Measurements from ENCODE around the gene SLIT3. TPM values are rescaled to one million over a fixed set of nuclear protein-coding genes. Genes with fewer than 3 reads are reported as not detected.

The SLIT3 gene
- polyA plus RNA-seq, 6 donors from 2014 or later = not detected

DNA sequence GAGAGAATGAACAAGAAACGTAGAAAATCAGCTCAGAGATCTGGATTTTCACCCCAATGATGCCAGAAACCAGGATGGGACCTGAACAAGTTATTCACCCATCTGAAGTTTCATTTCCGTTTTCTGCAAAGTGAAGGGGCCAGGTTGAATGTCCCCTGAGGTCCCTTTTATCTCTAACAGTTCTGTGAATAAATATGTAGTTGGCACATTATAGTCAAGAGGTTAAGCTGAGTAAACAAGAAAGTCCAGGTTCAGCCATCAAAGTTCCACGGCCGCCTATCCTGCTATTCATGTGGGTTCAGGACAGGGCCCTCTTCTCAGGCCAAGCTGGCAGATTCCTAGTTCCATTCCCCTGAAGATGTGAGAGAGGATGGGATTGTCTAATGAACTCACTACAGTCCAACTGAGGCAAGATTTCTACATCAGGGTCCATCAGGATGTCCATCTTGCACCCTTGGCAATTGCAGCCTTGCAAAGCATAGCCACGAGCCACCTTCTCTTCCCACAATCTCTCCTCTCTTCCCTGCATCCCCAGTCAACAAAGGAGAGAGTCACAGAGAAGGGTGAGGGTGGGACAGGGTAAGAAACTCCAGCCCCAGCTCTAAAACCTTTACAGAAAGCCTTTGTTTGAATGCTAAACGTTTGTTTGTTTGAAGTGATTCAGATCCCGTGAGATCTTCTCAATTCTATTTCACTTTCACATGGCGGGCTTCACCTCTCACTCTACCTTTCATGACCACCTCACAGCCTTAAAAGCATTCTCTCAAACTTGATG lies 311.0 kb downstream of the SLIT3 start:
- DNase-seq (no peak), ATAC-seq (ENCODE audit: low read depth in 2 of 2) (no peak)
- H3K4me3 Mint-ChIP-seq = no peak overlapping the region
- H3K9me3 Mint-ChIP-seq = no peaks in the 10 kb centered on the region
- H3K36me3 Mint-ChIP-seq = no peaks in the 10 kb centered on the region
- H3K4me1 Mint-ChIP-seq = no peaks in the 10 kb centered on the region
- H3K27ac Mint-ChIP-seq = no peak overlapping the region
- H3K27me3 Mint-ChIP-seq = peaks cover 5 to 21% (median 17%) of the 10 kb centered on the region in 3 donors

DNA sequence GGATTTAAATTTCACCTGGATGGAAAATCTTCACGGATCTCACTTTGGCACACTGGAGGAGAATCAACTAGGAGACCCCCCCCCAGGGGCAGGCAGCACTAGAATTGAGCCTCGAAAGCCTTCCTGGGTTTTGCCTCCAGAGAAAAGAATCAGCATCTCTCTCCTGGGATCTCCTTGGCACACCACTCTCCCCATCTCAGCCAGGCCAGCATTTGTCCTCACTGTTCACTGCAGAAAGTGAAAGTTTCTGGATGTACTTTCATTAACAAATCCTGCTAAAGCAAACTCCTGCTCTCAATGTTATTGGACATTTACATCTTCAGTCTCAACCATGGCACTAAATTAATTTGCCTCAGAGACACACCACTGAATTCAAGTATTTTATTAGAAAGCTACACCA lies 312.2 kb downstream of the SLIT3 start:
- Mint-ChIP-seq H3K36me3 (no peaks in the 10 kb centered on the region), H3K9me3 (no peaks in the 10 kb centered on the region), H3K4me3 (no peak overlapping the region), H3K27ac (no peak overlapping the region), H3K4me1 (no peaks in the 10 kb centered on the region), H3K27me3 (peaks cover 5 to 21% (median 17%) of the 10 kb centered on the region in 3 donors)
- DNase-seq = no peak
- no peak for ATAC-seq (ENCODE audit: low read depth in 2 of 2)

DNA sequence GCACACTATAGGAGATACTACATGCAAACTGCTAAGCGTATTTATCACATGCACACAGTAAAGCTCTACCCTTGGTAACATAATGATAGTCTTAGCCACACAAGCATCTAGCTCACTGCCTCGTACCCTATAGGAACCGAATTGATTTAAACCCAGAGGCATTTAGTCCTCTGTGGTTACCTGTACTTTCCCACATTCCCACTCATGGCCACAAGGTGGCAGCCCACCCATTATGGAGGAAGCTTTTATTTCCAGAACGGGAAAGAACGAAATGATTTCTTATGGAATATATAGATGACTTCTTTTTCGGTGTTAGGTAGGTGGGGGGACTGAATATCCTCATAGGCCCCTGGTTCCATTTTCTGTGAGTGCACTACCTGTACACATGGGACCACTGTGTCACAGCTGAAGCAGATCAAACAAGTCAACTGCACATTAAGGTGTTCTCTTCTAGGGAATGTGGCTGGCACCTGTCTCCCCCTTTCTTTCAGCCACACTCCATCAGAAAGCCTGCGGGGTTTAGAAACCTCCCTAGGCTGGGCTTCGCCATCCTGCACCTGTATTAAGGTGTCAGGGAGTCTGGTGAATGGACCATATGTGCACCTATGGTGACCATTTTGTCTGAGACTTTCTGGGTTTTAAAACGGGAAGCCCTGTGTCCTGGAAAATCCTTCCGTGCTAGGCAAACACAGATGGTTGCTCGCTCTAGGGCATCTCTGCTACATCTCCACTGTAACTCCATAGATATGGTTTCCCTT lies 313.2 kb downstream of the SLIT3 start:
- H3K27ac Mint-ChIP-seq = no peak overlapping the region
- DNase-seq (no peak), ATAC-seq (ENCODE audit: low read depth in 2 of 2) (no peak)
- peaks cover 5 to 21% (median 17%) of the 10 kb centered on the region in 3 donors for H3K27me3 Mint-ChIP-seq
- H3K4me1 Mint-ChIP-seq = no peaks in the 10 kb centered on the region
- H3K4me3 Mint-ChIP-seq = no peak overlapping the region
- no peaks in the 10 kb centered on the region for H3K36me3 Mint-ChIP-seq
- no peaks in the 10 kb centered on the region for H3K9me3 Mint-ChIP-seq

DNA sequence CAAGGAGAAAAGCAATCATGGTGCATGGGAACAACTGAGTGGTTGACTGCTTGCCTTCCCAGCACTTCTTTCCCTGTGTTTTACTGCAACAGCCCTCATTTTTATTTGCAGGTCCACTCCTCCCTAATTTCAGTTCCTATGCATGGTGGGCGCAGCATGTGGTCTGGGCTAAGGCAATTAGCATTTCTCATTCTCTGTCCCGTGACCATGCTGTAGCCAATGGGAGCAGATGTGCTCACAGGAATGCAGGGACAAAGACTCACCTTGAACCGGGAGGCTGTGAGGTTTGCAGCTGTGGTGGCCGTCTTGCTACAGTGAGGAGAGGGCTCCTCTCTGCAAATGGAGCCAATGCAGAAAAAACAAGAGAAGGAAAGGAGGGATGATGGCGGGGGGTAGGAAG lies 315.5 kb downstream of the SLIT3 start:
- DNase-seq (no peak), ATAC-seq (ENCODE audit: low read depth in 2 of 2) (no peak)
- Mint-ChIP-seq H3K27me3 (peaks cover 8 to 26% (median 21%) of the 10 kb centered on the region in 3 donors), H3K27ac (no peak overlapping the region), H3K4me3 (no peak overlapping the region), H3K4me1 (no peaks in the 10 kb centered on the region), H3K9me3 (no peaks in the 10 kb centered on the region), H3K36me3 (no peaks in the 10 kb centered on the region)

DNA sequence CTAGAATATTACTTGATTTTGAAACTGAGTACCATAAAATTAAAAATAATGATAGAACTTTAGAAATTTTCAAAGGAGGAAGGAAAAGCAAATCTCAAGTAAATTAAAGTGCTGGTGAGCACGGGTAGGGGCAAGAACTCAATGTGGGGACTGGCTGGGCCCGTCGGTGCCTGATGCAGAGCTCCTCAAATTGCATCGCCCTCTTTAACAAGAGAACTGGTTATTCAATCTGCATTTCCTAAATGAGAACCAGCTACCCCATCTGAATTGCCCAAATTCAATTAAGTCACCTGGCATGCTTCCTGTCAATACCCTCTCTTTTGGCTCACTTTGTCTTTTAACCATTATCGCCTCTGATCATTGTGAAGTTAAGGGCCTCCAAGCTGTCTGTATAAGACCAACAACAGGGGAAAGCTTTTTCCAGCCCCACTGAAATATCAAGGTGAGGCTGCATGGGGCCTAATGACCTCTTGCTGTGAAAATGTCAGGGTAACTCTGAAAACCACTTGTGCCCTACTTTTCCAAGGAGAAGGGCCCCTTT lies 316.7 kb downstream of the SLIT3 start:
- Mint-ChIP-seq H3K36me3 (no peaks in the 10 kb centered on the region), H3K27ac (no peak overlapping the region), H3K4me1 (no peaks in the 10 kb centered on the region), H3K4me3 (no peak overlapping the region), H3K27me3 (peaks cover 10 to 25% (median 21%) of the 10 kb centered on the region in 3 donors), H3K9me3 (no peaks in the 10 kb centered on the region)
- ATAC-seq (ENCODE audit: low read depth in 2 of 2) = no peak
- no peak for DNase-seq

DNA sequence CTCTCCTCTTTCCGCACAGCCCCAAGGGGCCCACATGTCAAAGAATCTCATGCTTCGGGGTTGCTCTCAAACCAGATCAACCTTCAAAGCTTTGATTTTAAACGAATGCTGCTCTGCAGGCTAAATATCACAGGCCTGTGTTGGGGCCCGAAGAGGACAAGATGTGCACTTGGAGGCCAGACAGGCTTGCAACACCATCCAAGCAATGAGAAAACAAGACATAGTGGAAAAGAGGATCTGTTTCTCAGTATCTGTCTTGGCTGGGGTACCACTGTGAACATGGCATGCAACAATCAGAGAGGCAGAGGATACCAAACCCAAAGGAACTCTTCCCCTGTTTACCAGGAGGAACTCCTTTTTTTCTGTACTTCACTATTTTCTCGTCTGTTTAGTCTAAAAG lies 321.8 kb downstream of the SLIT3 start:
- no peaks in the 10 kb centered on the region for H3K36me3 Mint-ChIP-seq
- no peak for DNase-seq
- no peaks in the 10 kb centered on the region for H3K4me1 Mint-ChIP-seq
- ATAC-seq (ENCODE audit: low read depth in 2 of 2) = no peak
- peaks cover 17 to 26% (median 24%) of the 10 kb centered on the region in 3 donors for H3K27me3 Mint-ChIP-seq
- no peaks in the 10 kb centered on the region for H3K9me3 Mint-ChIP-seq
- H3K27ac Mint-ChIP-seq = no peak overlapping the region
- H3K4me3 Mint-ChIP-seq = no peak overlapping the region

DNA sequence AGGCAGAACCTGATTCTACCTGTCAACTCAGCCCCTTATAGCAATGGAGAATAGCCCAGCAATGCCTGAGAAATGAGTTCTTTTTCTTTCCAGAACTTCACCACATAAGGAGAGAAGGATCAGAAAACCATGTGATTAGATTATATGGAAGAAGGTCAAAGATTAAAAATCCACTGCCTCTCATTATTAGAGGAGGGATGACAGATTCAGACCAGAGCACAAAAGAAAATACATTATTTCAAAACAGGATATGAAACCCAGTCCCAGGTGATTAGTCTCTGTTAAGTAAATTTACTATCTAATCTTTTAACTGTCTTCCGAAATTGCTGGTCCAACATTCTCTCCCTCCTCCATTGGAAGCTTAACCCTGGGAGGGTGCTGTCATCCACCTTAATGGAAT lies 322.4 kb downstream of the SLIT3 start:
- Mint-ChIP-seq H3K36me3 (no peaks in the 10 kb centered on the region), H3K27ac (no peak overlapping the region), H3K27me3 (peaks cover 20 to 33% (median 30%) of the 10 kb centered on the region in 3 donors), H3K4me1 (no peaks in the 10 kb centered on the region), H3K9me3 (no peaks in the 10 kb centered on the region), H3K4me3 (no peak overlapping the region)
- no peak for ATAC-seq (ENCODE audit: low read depth in 2 of 2)
- no peak for DNase-seq

DNA sequence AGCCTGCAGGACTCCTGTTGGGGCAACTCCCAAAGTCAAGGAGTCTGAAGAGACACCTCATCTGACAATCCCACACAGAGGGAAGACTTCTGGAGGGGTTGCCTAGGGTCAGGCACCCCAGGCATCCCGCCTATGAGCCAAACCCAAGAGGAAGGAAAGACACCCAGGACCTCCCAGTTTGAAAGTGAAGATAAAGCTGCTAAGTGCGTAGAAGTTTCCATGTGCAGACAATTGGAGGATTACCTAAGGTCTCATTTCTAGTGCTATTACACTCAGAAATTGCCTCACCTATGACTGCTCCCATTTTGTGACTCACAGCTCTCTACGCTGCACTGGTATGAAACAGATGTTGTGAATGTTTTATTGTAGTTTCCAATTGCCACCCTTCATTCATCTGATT lies 322.9 kb downstream of the SLIT3 start:
- H3K27me3 Mint-ChIP-seq = peaks cover 21 to 35% (median 33%) of the 10 kb centered on the region in 3 donors
- ATAC-seq (ENCODE audit: low read depth in 2 of 2) (no peak), DNase-seq (no peak)
- no peak overlapping the region for H3K27ac Mint-ChIP-seq
- no peaks in the 10 kb centered on the region for H3K9me3 Mint-ChIP-seq
- H3K4me1 Mint-ChIP-seq = no peaks in the 10 kb centered on the region
- H3K36me3 Mint-ChIP-seq = no peaks in the 10 kb centered on the region
- H3K4me3 Mint-ChIP-seq = no peak overlapping the region

DNA sequence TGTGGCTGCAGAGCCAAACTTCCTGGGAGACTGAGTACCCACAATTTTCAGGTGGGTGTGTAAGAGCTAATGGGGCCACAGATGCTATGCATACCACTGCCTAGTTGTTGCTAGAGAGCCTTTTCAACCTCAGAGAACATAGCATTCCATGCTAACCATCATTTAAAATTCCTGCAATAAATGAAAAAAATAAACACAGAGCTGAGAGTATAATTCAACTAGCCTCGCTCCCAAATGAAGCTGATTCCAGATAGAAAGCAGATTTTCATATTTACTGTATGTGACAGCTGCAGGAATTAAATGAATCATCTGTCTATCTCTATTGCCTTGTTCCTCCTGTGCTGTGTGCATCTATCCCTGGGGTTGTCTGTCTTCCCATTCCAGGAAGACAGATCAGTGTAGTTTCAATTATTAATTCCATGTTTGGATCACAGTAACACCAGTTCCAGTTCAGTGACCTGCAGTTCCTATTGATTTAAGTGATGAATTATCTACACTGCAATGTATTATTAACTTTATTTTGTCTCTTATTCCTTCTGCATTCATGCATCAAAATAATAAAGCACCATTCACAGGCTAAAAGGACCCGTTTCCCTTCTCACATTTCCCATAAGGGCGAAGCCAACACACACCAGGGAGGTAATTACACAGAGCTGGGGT lies 324.5 kb downstream of the SLIT3 start:
- H3K36me3 Mint-ChIP-seq = no peaks in the 10 kb centered on the region
- no peak for ATAC-seq (ENCODE audit: low read depth in 2 of 2)
- peaks cover 0 to 3% (median 0%) of the 10 kb centered on the region in 7 donors for H3K9me3 Mint-ChIP-seq
- H3K27me3 Mint-ChIP-seq = peaks cover 30 to 48% (median 38%) of the 10 kb centered on the region in 3 donors
- no peak overlapping the region for H3K4me3 Mint-ChIP-seq
- no peak overlapping the region for H3K27ac Mint-ChIP-seq
- no peaks in the 10 kb centered on the region for H3K4me1 Mint-ChIP-seq
- no peak for DNase-seq

DNA sequence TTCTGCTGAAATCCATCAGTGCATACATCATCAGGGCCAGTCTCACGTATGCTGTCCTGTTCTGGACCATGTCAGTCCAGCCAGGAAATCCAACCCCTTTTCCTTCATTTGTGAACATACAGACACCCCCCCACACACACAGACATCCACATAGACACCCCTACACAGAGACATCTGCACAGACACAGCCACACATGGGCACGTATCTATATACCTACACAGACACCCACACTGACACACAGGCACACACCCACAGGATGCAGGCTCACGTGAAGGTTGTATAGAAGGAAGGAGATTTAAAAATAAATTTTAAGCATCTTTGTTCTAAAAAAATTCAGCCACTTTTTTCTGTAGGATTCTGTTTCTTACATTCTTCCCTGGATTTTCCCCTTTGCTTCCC lies 325.6 kb downstream of the SLIT3 start:
- H3K4me3 Mint-ChIP-seq = no peak overlapping the region
- peaks cover 26 to 48% (median 31%) of the 10 kb centered on the region in 3 donors for H3K27me3 Mint-ChIP-seq
- DNase-seq = no peak
- H3K9me3 Mint-ChIP-seq = peaks cover 0 to 3% (median 0%) of the 10 kb centered on the region in 7 donors
- no peak for ATAC-seq (ENCODE audit: low read depth in 2 of 2)
- no peak overlapping the region for H3K27ac Mint-ChIP-seq
- H3K36me3 Mint-ChIP-seq = no peaks in the 10 kb centered on the region
- no peaks in the 10 kb centered on the region for H3K4me1 Mint-ChIP-seq

DNA sequence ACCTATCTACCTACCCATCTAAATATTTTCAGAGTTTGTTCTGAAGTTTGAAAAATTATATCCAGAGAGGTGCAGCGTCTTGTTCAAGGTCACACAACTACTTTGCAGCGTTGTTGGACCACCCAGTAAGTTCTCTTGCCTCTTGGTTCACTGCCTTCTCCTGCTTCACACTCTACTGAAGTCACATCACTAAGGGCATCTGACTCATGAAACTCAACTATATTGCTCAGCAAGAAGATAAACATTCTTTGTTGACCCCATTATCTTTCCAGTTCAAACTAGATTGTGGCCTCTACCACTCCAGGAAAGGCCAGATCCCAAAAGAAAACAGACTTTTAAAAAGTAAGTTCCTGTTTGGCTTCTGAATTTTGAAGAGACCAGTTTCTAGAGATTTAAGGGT lies 326.9 kb downstream of the SLIT3 start:
- no peak for ATAC-seq (ENCODE audit: low read depth in 2 of 2)
- H3K27ac Mint-ChIP-seq = no peak overlapping the region

DNA sequence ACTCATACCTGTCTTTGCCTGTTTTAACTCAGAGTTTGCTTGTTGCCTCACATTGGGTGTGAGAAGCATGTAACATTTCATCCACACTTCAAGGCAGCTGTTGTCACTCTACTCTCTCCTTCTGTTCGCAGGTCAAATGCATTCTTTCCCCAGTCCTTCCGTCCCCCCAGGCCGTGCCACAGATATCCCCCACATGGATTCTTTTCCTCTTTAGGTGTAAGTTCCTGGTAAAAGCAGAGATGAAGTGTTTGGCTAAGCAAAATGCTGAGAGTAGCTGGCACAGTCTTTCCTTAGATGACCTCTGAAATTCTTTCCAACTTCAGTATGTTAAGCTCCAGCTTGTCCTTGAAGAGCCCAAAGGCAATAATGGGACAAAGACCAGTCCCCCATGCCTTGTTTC lies 328.2 kb downstream of the SLIT3 start:
- Mint-ChIP-seq H3K27me3 (peaks cover 18 to 56% (median 31%) of the 10 kb centered on the region in 3 donors), H3K36me3 (no peaks in the 10 kb centered on the region)

More for the DNA sequence above, 326.9 kb downstream of the SLIT3 start:
- Mint-ChIP-seq H3K4me3 (no peak overlapping the region), H3K4me1 (no peaks in the 10 kb centered on the region), H3K9me3 (peaks cover 0 to 3% (median 0%) of the 10 kb centered on the region in 7 donors), H3K36me3 (no peaks in the 10 kb centered on the region), H3K27me3 (peaks cover 25 to 48% (median 31%) of the 10 kb centered on the region in 3 donors)
- DNase-seq = no peak

DNA sequence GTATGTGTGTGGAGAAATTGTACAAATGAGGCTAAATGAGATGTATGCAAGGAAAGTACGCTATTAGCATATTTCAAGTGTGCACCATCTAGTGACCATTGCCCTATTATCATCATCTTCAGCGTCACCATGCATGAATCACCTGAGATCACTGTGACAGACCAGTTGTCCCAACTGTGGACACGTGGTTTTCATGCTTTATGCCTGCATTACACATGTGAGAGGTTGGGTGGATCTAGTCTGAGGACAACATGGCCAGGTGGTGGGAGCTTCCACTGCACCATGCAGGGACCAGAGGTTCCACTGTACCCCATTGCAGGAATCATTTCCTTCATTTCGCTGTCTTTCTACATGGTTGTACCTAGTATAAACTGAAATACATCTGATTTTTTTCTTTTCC lies 329.8 kb downstream of the SLIT3 start:
- Mint-ChIP-seq H3K9me3 (peaks cover 0 to 5% (median 3%) of the 10 kb centered on the region in 7 donors), H3K36me3 (no peaks in the 10 kb centered on the region), H3K4me1 (no peaks in the 10 kb centered on the region), H3K27me3 (peaks cover 13 to 54% (median 30%) of the 10 kb centered on the region in 3 donors), H3K27ac (no peak overlapping the region), H3K4me3 (no peak overlapping the region)
- DNase-seq (no peak), ATAC-seq (ENCODE audit: low read depth in 2 of 2) (no peak)

More for the DNA sequence above, 328.2 kb downstream of the SLIT3 start:
- no peak overlapping the region for H3K27ac Mint-ChIP-seq
- ATAC-seq (ENCODE audit: low read depth in 2 of 2) (no peak), DNase-seq (no peak)
- H3K4me1 Mint-ChIP-seq = no peaks in the 10 kb centered on the region
- no peak overlapping the region for H3K4me3 Mint-ChIP-seq
- H3K9me3 Mint-ChIP-seq = peaks cover 0 to 5% (median 3%) of the 10 kb centered on the region in 7 donors
